ENCODE data around the gene FSHR. TPM values are rescaled to one million over a fixed set of nuclear protein-coding genes. Genes with fewer than 3 reads are reported as not detected.

Gene FSHR
- total and polyA plus RNA-seq, 2 donors (not counting 3 experiments of a cell fraction or from before 2014, with no cell fraction given): not detected

GRCh38 chr2:49110571-49110970 lies 43.7 kb downstream of the FSHR start:
- no peaks in the 10 kb centered on the region for H4K20me1 ChIP-seq (replicated peaks; ENCODE audit: control insufficient read depth, extremely low read depth, insufficient read depth, low read length)
- no peak for FAIRE-seq
- no peak overlapping the region for H2AFZ ChIP-seq (ENCODE audit: low read depth, low read length)
- dilution Hi-C loops (cut with MboI; ENCODE audit: extremely low pct_ligation_motif_present, low sequenced_read_pairs) (no loop called here), intact Hi-C loops (cut with micrococcal nuclease) (no loop called here)
- POLR2A ChIA-PET: no interaction called here
- no peak for DNase-seq (ENCODE audit: low read depth, low spot score)
- H3K27ac ChIP-seq (ENCODE audit: insufficient read depth, low read depth, low read length): no peak overlapping the region
- TF ChIP-seq POLR2AphosphoS5 (IDR thresholded peaks at IDR 0.05; ENCODE audit: insufficient read depth, low read depth, low read length) (no peak), MAX (IDR thresholded peaks at IDR 0.05; ENCODE audit: insufficient read depth, insufficient read length) (no peak), POLR2A (IDR thresholded peaks at IDR 0.05; ENCODE audit: low read depth, low read length) (no peak), GATA2 (IDR thresholded peaks at IDR 0.05; ENCODE audit: insufficient read depth, insufficient read length, low read depth, low read length) (no peak), FOS (IDR thresholded peaks at IDR 0.05; ENCODE audit: borderline replicate concordance, insufficient read depth, low read length) (no peak), MYC (IDR thresholded peaks at IDR 0.05; ENCODE audit: low read depth, low read length) (no peak), CTCF (IDR thresholded peaks at IDR 0.05; ENCODE audit: extremely low read depth in 1 of 2, insufficient read depth in 1 of 2, low read depth in 1 of 2, low read length in 2 of 2) (no peak), EZH2 (IDR thresholded peaks at IDR 0.05; ENCODE audit: borderline replicate concordance, low read depth, low read length, severe bottlenecking) (no peak), JUN (IDR thresholded peaks at IDR 0.05; ENCODE audit: borderline replicate concordance, insufficient read depth, insufficient read length, low read depth) (no peak)
- H3K79me2 ChIP-seq (ENCODE audit: control insufficient read depth, insufficient read depth, low read length): no peaks in the 10 kb centered on the region
- no peaks in the 10 kb centered on the region for H3K9me1 ChIP-seq (replicated peaks; ENCODE audit: control insufficient read depth, extremely low read depth, insufficient read depth, low read length)
- H3K9ac ChIP-seq (replicated peaks; ENCODE audit: extremely low read depth, insufficient read depth, low read length): no peak overlapping the region
- no peaks in the 10 kb centered on the region for H3K36me3 ChIP-seq (ENCODE audit: control insufficient read depth in 2 of 2, extremely low read depth in 1 of 2, insufficient read depth in 2 of 2, low read length in 2 of 2)
- H3K4me1 ChIP-seq (ENCODE audit: control insufficient read depth, extremely low read depth, insufficient read depth, low read length): no peaks in the 10 kb centered on the region
- H3K27me3 ChIP-seq (ENCODE audit: control insufficient read depth in 2 of 2, insufficient read depth in 2 of 2, low read length in 2 of 2): no peaks in the 10 kb centered on the region
- no TSS peak for BruUV-seq (replicated peaks)
- H3K9me3 ChIP-seq (replicated peaks; ENCODE audit: control insufficient read depth, insufficient read depth, low read length): peaks cover 2% of the 10 kb centered on the region
- CTCF ChIA-PET: no interaction called here
- no peak overlapping the region for H3K4me2 ChIP-seq (ENCODE audit: insufficient read depth, low read length)
- no peak overlapping the region for H3K4me3 ChIP-seq (replicated peaks in 1 of 3; ENCODE audit: insufficient read depth in 1 of 3, low read depth in 1 of 3, low read length in 3 of 3)

Data from endothelial cell of umbilical vein (primary cell).